HS-5 (cell line): ENCODE measurements around the gene NPHP4.

Experiments
- DNase-seq: peaks from one replicate; pipeline ENCODE4 v3.0.0-alpha.2; 2012; ENCODE audit warnings: low read depth

NPHP4 gene

GRCh38 chr1:5831600-5832335, 160.5 kb downstream of the NPHP4 start:
- no peak for DNase-seq

GRCh38 chr1:5830771-5831599, 161.2 kb downstream of the NPHP4 start:
- no peak for DNase-seq

GRCh38 chr1:5829414-5829813, 162.8 kb downstream of the NPHP4 start:
- DNase-seq, result no peak

GRCh38 chr1:5828308-5828935, 163.8 kb downstream of the NPHP4 start:
- no peak for DNase-seq

GRCh38 chr1:5827516-5827915, 164.7 kb downstream of the NPHP4 start:
- DNase-seq, result no peak

- no peak for DNase-seq
These were observed 165.6 kb downstream of the NPHP4 start for GRCh38 chr1:5826601-5827000.

- no peak for DNase-seq
These were observed 169.5 kb downstream of the NPHP4 start for GRCh38 chr1:5822726-5823125.

- no peak for DNase-seq
These were observed 170.0 kb downstream of the NPHP4 start for GRCh38 chr1:5822266-5822665.

- no peak for DNase-seq
These were observed 170.6 kb downstream of the NPHP4 start for GRCh38 chr1:5821540-5822176.

- DNase-seq, result no peak
These were observed 172.2 kb downstream of the NPHP4 start for GRCh38 chr1:5820026-5820421.

- DNase-seq, result no peak
These were observed 172.7 kb downstream of the NPHP4 start for GRCh38 chr1:5819391-5820025.

GRCh38 chr1:5818755-5819154, 173.5 kb downstream of the NPHP4 start:
- no peak for DNase-seq

- DNase-seq, result no peak
These were observed 176.5 kb downstream of the NPHP4 start for GRCh38 chr1:5815716-5816115.

GRCh38 chr1:5815211-5815610, 177.0 kb downstream of the NPHP4 start:
- DNase-seq, result no peak

- DNase-seq, result no peak
These were observed 178.1 kb downstream of the NPHP4 start for GRCh38 chr1:5814046-5814619.

- no peak for DNase-seq
These were observed 178.7 kb downstream of the NPHP4 start for GRCh38 chr1:5813480-5813879.
